H9 (cell line): ENCODE data around the gene GABBR2. TPM values are rescaled to one million over a fixed set of nuclear protein-coding genes. Genes with fewer than 3 reads are reported as not detected.

Source experiments
- DNase-seq: peaks from one replicate; pipeline ENCODE4 v3.0.0-alpha.2; 2017
- H2AFZ ChIP-seq: one replicate; pipeline ENCODE4 v1.6.1; 2013; ENCODE audit warnings: mild to moderate bottlenecking, low read length, control low read depth, moderate library complexity
- H2AK5ac ChIP-seq: 2 replicates; pipeline ENCODE4 v1.6.1; 2013; ENCODE audit warnings: low read length, control low read depth, mixed read lengths; ENCODE audit not compliant: insufficient read length
- H2BK120ac ChIP-seq: one replicate; pipeline ENCODE4 v1.6.1; 2013; ENCODE audit warnings: low read depth, mild to moderate bottlenecking, low read length, control low read depth, inconsistent platforms; ENCODE audit not compliant: poor library complexity, severe bottlenecking
- H2BK12ac ChIP-seq: 2 replicates; pipeline ENCODE4 v1.6.1; 2013; ENCODE audit warnings: low read length, control low read depth, mixed read lengths, low read depth; ENCODE audit not compliant: insufficient read length
- H2BK15ac ChIP-seq: 2 replicates; pipeline ENCODE4 v1.6.1; 2013; ENCODE audit warnings: low read depth, low read length, control low read depth
- H2BK20ac ChIP-seq: one replicate; pipeline ENCODE4 v1.6.1; 2013; ENCODE audit warnings: low read depth, mild to moderate bottlenecking, low read length, control low read depth, inconsistent platforms; ENCODE audit not compliant: poor library complexity, severe bottlenecking
- H2BK5ac ChIP-seq: 2 replicates; pipeline ENCODE4 v1.6.1; 2013; ENCODE audit warnings: low read length, control low read depth, mixed read lengths; ENCODE audit not compliant: insufficient read length
- H3K14ac ChIP-seq: 2 replicates; pipeline ENCODE4 v1.6.1; 2013; ENCODE audit warnings: low read length, control low read depth; ENCODE audit not compliant: insufficient read depth
- H3K18ac ChIP-seq: 2 replicates; pipeline ENCODE4 v1.6.1; 2013; ENCODE audit warnings: low read depth, mild to moderate bottlenecking, mixed read lengths, low read length, control low read depth; ENCODE audit not compliant: insufficient read length
- H3K23ac ChIP-seq: 2 replicates; pipeline ENCODE4 v1.6.1; 2013; ENCODE audit warnings: low read length, control low read depth, mixed read lengths, low read depth; ENCODE audit not compliant: insufficient read length
- H3K23me2 ChIP-seq: 2 replicates; pipeline ENCODE4 v1.6.1; 2013; ENCODE audit warnings: low read depth, mild to moderate bottlenecking, mixed read lengths, low read length, control low read depth; ENCODE audit not compliant: insufficient read length, poor library complexity, severe bottlenecking
- H3K27ac ChIP-seq: 2 replicates; pipeline ENCODE4 v1.5.1; 2013; ENCODE audit warnings: low read length, control low read depth, mixed read lengths, low read depth; ENCODE audit not compliant: insufficient read length
- H3K27me3 ChIP-seq: 2 replicates; pipeline ENCODE4 v1.6.1; 2013; ENCODE audit warnings: low read length, control low read depth, inconsistent platforms; ENCODE audit not compliant: insufficient read depth
- H3K4ac ChIP-seq: 2 replicates; pipeline ENCODE4 v1.6.1; 2013; ENCODE audit warnings: low read depth, mild to moderate bottlenecking, control low read depth, inconsistent platforms, low read length, moderate library complexity
- H3K4me1 ChIP-seq: 2 replicates; pipeline ENCODE4 v1.6.1; 2013; ENCODE audit warnings: low read length, control low read depth, inconsistent platforms; ENCODE audit not compliant: insufficient read depth
- H3K4me2 ChIP-seq: 2 replicates; pipeline ENCODE4 v1.6.1; 2013; ENCODE audit warnings: low read length, control low read depth, mixed read lengths; ENCODE audit not compliant: insufficient read length, insufficient read depth
- H3K56ac ChIP-seq: 2 replicates; pipeline ENCODE4 v1.6.1; 2013; ENCODE audit warnings: low read depth, mild to moderate bottlenecking, mixed read lengths, low read length, control low read depth; ENCODE audit not compliant: insufficient read length
- H3K79me1 ChIP-seq: 2 replicates; pipeline ENCODE4 v1.6.1; 2013; ENCODE audit warnings: low read depth, mild to moderate bottlenecking, moderate library complexity, low read length, control low read depth, inconsistent platforms; ENCODE audit not compliant: insufficient read depth, poor library complexity, severe bottlenecking
- H3K79me2 ChIP-seq: 2 replicates; pipeline ENCODE4 v1.6.1; 2013; ENCODE audit warnings: low read length, control low read depth, inconsistent platforms; ENCODE audit not compliant: insufficient read depth
- H3K9ac ChIP-seq: 2 replicates; pipeline ENCODE4 v1.6.1; 2013; ENCODE audit warnings: low read length, control low read depth, mixed read lengths; ENCODE audit not compliant: insufficient read length; ENCODE audit errors: extremely low read depth
- H3K9me3 ChIP-seq: one replicate; pipeline ENCODE4 v1.6.1; 2013; ENCODE audit warnings: low read depth, low read length, inconsistent platforms; ENCODE audit not compliant: control insufficient read depth
- H3T11ph ChIP-seq: one replicate; pipeline ENCODE4 v1.6.1; 2013; ENCODE audit warnings: mild to moderate bottlenecking, low read length, control low read depth, inconsistent platforms
- H4K20me1 ChIP-seq: one replicate; pipeline ENCODE4 v1.6.1; 2013; ENCODE audit not compliant: control insufficient read depth, insufficient read length, insufficient read depth
- H4K5ac ChIP-seq: 2 replicates; pipeline ENCODE4 v1.6.1; 2013; ENCODE audit warnings: low read depth, mild to moderate bottlenecking, mixed read lengths, low read length, control low read depth; ENCODE audit not compliant: insufficient read length
- H4K8ac ChIP-seq: replicated peaks from 2 replicates; pipeline ENCODE4 v1.6.1; 2013; ENCODE audit warnings: low read length, control low read depth, mixed read lengths, low read depth; ENCODE audit not compliant: insufficient read length
- H4K91ac ChIP-seq: 2 replicates; pipeline ENCODE4 v1.6.1; 2013; ENCODE audit warnings: low read depth, mild to moderate bottlenecking, moderate library complexity, mixed read lengths, low read length, control low read depth; ENCODE audit not compliant: insufficient read length
- H3K27ac Mint-ChIP-seq, 3 experiments: 2 replicates in 2 of 3; 3 replicates in 1 of 3; pipeline ENCODE4 v1.8.0; 2020 to 2021; ENCODE audit warnings: mixed read lengths in 3 of 3, mild to moderate bottlenecking in 1 of 3, moderate library complexity in 1 of 3
- H3K27me3 Mint-ChIP-seq: 2 replicates; pipeline ENCODE4 v1.8.0; 2021; ENCODE audit warnings: low read depth, mild to moderate bottlenecking, moderate library complexity, mixed read lengths
- H3K36me3 Mint-ChIP-seq, 3 experiments: 2 replicates in 2 of 3; 3 replicates in 1 of 3; pipeline ENCODE4 v1.8.0; 2020 to 2021; ENCODE audit warnings: low read depth in 3 of 3, mixed read lengths in 3 of 3; ENCODE audit not compliant: insufficient read depth in 1 of 3
- H3K4me1 Mint-ChIP-seq, 2 experiments: 2 replicates each; pipeline ENCODE4 v1.8.0; 2020; ENCODE audit warnings: mixed read lengths in 2 of 2
- H3K4me3 Mint-ChIP-seq, 2 experiments: 2 replicates in 1 of 2; 3 replicates in 1 of 2; pipeline ENCODE4 v1.8.0; 2020 to 2021; ENCODE audit warnings: mild to moderate bottlenecking in 2 of 2, mixed read lengths in 2 of 2, moderate library complexity in 1 of 2
- H3K9me3 Mint-ChIP-seq, 2 experiments: 2 replicates in 1 of 2; 3 replicates in 1 of 2; pipeline ENCODE4 v1.8.0; 2020; ENCODE audit warnings: mild to moderate bottlenecking in 2 of 2, mixed read lengths in 2 of 2, moderate library complexity in 1 of 2
- WGBS: extraction: QIAGEN DNeasy Blood & Tissue Kit; methylation state at CpG from one replicate; pipeline ENCODE4 v1.1.7; 2013; ENCODE audit warnings: missing lambda C conversion rate, low lambda C conversion rate, mixed read lengths; ENCODE audit not compliant: insufficient read length; ENCODE audit errors: extremely low coverage; 5-methylcytosine and 5-hydroxymethylcytosine counted together
- total RNA-seq: library from RNA; stranded (reverse); gene quantifications from 2 replicates; pipeline ENCODE4 v1.2.1, GENCODE V29; 2021
- TF ChIP-seq, protein P1 (sequence below): fragments of 200-600 bp; sonication (generic); conservative IDR thresholded peaks from 3 replicates; pipeline ENCODE4 v1.8.0; 2021; ENCODE audit warnings: antibody characterized with exemption, mild to moderate bottlenecking

GABBR2 gene
- total RNA-seq, 1 experiment from 2014 or later, result 0.66 TPM

DNA sequence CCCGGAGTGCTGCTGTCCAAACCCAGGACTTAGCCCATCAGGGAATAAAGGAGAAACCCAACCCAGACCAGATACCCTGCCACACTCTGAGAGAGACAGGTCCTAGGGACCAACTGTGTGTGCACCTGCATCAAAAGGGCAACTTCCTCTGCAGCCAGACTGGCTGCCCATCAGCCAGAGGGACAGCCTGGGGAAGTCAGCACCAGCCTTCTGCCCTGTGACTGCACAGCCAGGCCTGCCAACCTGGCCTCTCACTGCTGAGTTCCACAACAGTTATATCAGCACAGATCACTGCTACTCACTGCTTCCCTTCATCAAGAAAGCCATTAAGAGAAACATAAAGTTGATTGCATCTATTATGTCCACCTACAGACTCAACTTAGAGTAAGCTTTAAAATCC lies 18.0 kb downstream of the GABBR2 start:
- Histone ChIP-seq H3K79me1 (no peaks in the 10 kb centered on the region), H4K91ac (no peak overlapping the region), H2BK120ac (no peak overlapping the region), H3K4me2 (no peak overlapping the region), H2BK15ac (no peak overlapping the region), H3K4me1 (no peaks in the 10 kb centered on the region), H3K18ac (no peak overlapping the region), H3K14ac (no peak overlapping the region), H4K8ac (no peak overlapping the region), H3K27me3 (no peaks in the 10 kb centered on the region), H2AK5ac (no peak overlapping the region), H3K79me2 (no peaks in the 10 kb centered on the region), H3K9ac (no peak overlapping the region), H3T11ph (no peak overlapping the region), H3K56ac (no peak overlapping the region), H3K4ac (no peak overlapping the region), H3K27ac (no peak overlapping the region), H2BK5ac (no peak overlapping the region), H2BK12ac (no peak overlapping the region), H3K9me3 (no peaks in the 10 kb centered on the region), H3K23ac (no peak overlapping the region), H4K5ac (no peak overlapping the region), H4K20me1 (no peaks in the 10 kb centered on the region), H2AFZ (no peak overlapping the region), H2BK20ac (no peak overlapping the region), H3K23me2 (no peaks in the 10 kb centered on the region)
- no peak for DNase-seq
- WGBS, result no CpG with 5 or more reads among the region's 1 CpG
- no peaks in the 10 kb centered on the region for H3K36me3 Mint-ChIP-seq
- H3K4me1 Mint-ChIP-seq, result peaks cover 6 to 9% of the 10 kb centered on the region in 2 experiments
- TF ChIP-seq, protein P1, sequence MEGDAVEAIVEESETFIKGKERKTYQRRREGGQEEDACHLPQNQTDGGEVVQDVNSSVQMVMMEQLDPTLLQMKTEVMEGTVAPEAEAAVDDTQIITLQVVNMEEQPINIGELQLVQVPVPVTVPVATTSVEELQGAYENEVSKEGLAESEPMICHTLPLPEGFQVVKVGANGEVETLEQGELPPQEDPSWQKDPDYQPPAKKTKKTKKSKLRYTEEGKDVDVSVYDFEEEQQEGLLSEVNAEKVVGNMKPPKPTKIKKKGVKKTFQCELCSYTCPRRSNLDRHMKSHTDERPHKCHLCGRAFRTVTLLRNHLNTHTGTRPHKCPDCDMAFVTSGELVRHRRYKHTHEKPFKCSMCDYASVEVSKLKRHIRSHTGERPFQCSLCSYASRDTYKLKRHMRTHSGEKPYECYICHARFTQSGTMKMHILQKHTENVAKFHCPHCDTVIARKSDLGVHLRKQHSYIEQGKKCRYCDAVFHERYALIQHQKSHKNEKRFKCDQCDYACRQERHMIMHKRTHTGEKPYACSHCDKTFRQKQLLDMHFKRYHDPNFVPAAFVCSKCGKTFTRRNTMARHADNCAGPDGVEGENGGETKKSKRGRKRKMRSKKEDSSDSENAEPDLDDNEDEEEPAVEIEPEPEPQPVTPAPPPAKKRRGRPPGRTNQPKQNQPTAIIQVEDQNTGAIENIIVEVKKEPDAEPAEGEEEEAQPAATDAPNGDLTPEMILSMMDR, result no peak
- peaks cover 16% of the 10 kb centered on the region for H3K27me3 Mint-ChIP-seq
- H3K4me3 Mint-ChIP-seq, result no peak overlapping the region
- no peaks in the 10 kb centered on the region for H3K9me3 Mint-ChIP-seq
- no peak overlapping the region for H3K27ac Mint-ChIP-seq
